Astrocyte (in vitro differentiated cells and primary cell): ENCODE data around the gene PRSS8. TPM values are rescaled to one million over a fixed set of nuclear protein-coding genes. Genes with fewer than 3 reads are reported as not detected.

Experiments
- DNase-seq: peaks from one replicate; pipeline ENCODE4 v3.0.0-alpha.2; 2010; ENCODE audit warnings: low read depth
- FAIRE-seq: peaks from 2 replicates; lab custom pipeline; 2011; peaks lifted over from hg19 to GRCh38; lab: Jason Lieb, UNC
- H2AFZ ChIP-seq: 2 replicates; pipeline ENCODE4 v1.6.0; 2012; ENCODE audit warnings: low read depth, low read length, inconsistent platforms
- H3K27ac ChIP-seq: 2 replicates; pipeline ENCODE4 v1.5.1; 2011; ENCODE audit warnings: low read depth, low read length, inconsistent platforms
- H3K27me3 ChIP-seq: 2 replicates; pipeline ENCODE4 v1.6.0; 2011; ENCODE audit warnings: low read length, inconsistent platforms; ENCODE audit not compliant: insufficient read depth
- H3K36me3 ChIP-seq: 2 replicates; pipeline ENCODE4 v1.5.1; 2011; ENCODE audit warnings: low read length, inconsistent platforms; ENCODE audit not compliant: insufficient read depth
- H3K4me1 ChIP-seq: 2 replicates; pipeline ENCODE4 v1.5.1; 2011; ENCODE audit warnings: low read length, inconsistent platforms; ENCODE audit not compliant: insufficient read depth
- H3K4me2 ChIP-seq: 2 replicates; pipeline ENCODE4 v1.6.0; 2012; ENCODE audit warnings: low read length, inconsistent platforms
- H3K4me3 ChIP-seq: 2 replicates; pipeline ENCODE4 v1.5.1; 2011; ENCODE audit warnings: low read depth, mild to moderate bottlenecking, low read length, inconsistent platforms; ENCODE audit not compliant: insufficient read depth
- H3K79me2 ChIP-seq: 2 replicates; pipeline ENCODE4 v1.6.0; 2012; ENCODE audit warnings: mild to moderate bottlenecking, low read length, inconsistent platforms; ENCODE audit not compliant: insufficient read depth
- H3K9ac ChIP-seq: 2 replicates; pipeline ENCODE4 v1.6.0; 2012; ENCODE audit warnings: mild to moderate bottlenecking, low read length, inconsistent platforms
- H3K9me3 ChIP-seq: 2 replicates; pipeline ENCODE4 v1.5.1; 2012; ENCODE audit warnings: low read depth, mild to moderate bottlenecking, low read length, inconsistent platforms; ENCODE audit not compliant: insufficient read depth
- H4K20me1 ChIP-seq: 2 replicates; pipeline ENCODE4 v1.6.0; 2012; ENCODE audit warnings: low read length, inconsistent platforms; ENCODE audit not compliant: insufficient read depth
- H3K27ac Mint-ChIP-seq: one replicate; pipeline ENCODE4 v1.8.0; 2021; ENCODE audit warnings: mild to moderate bottlenecking, mixed read lengths; ENCODE audit not compliant: unreplicated experiment
- H3K27me3 Mint-ChIP-seq: one replicate; pipeline ENCODE4 v1.8.0; 2021; ENCODE audit warnings: low read depth, mixed read lengths; ENCODE audit not compliant: unreplicated experiment
- H3K36me3 Mint-ChIP-seq: one replicate; pipeline ENCODE4 v1.8.0; 2021; ENCODE audit warnings: low read depth, mixed read lengths; ENCODE audit not compliant: unreplicated experiment
- H3K4me1 Mint-ChIP-seq: one replicate; pipeline ENCODE4 v1.8.0; 2021; ENCODE audit warnings: low read depth, mixed read lengths; ENCODE audit not compliant: unreplicated experiment
- H3K4me3 Mint-ChIP-seq: one replicate; pipeline ENCODE4 v1.8.0; 2021; ENCODE audit warnings: mild to moderate bottlenecking, moderate library complexity, mixed read lengths; ENCODE audit not compliant: unreplicated experiment
- H3K9me3 Mint-ChIP-seq: one replicate; pipeline ENCODE4 v1.8.0; 2021; ENCODE audit warnings: mild to moderate bottlenecking, mixed read lengths; ENCODE audit not compliant: unreplicated experiment
- EZH2 ChIP-seq: IDR thresholded peaks from 2 replicates; pipeline ENCODE4 v1.6.1; 2012; ENCODE audit warnings: mild to moderate bottlenecking, low read length, inconsistent platforms; ENCODE audit not compliant: insufficient read depth
- total RNA-seq: library from RNA; stranded (reverse); gene quantifications from 2 replicates; pipeline ENCODE4 v1.2.1, GENCODE V29; 2021
- TF ChIP-seq, protein P1 (sequence below): IDR thresholded peaks from 2 replicates; pipeline ENCODE4 v1.5.1; 2011; ENCODE audit warnings: low read depth, mild to moderate bottlenecking, inconsistent platforms, low read length, moderate library complexity; ENCODE audit not compliant: insufficient read depth

PRSS8 gene
- total RNA-seq, 1 donor from 2014 or later = 9.5 TPM

DNA sequence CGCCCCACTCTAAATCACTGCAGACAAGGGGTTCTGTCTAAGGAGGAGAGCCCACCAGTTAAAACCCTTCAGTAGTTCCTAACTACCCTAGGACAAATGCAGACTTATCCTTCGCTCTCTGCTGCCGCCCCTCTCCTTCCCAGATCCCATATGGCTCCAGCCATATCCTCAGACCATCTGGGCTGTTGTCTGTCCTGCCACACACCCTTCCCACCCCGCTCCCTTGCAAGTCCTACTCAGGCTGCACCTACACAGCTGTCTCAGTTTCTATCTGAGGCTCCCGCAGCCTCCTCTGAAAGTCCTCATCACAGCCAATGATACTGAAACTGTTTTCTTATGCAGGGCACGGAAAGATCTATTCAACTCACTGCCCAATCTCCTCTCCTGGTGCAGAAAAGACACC is 28.1 kb downstream of the PRSS8 start:
- Mint-ChIP-seq H3K4me1 (peaks cover 5% of the 10 kb centered on the region), H3K9me3 (no peaks in the 10 kb centered on the region), H3K4me3 (peak overlapping the region; percentile 84), H3K36me3 (peaks cover 20% of the 10 kb centered on the region), H3K27ac (peak overlapping the region; percentile 82), H3K27me3 (no peaks in the 10 kb centered on the region)
- peaks cover 20% of the 10 kb centered on the region for H3K79me2 ChIP-seq
- DNase-seq (no peak), FAIRE-seq (no peak)
- peaks cover 9% of the 10 kb centered on the region for H3K4me1 ChIP-seq
- no peak overlapping the region for H3K27ac ChIP-seq
- no peak for TF ChIP-seq EZH2
- TF ChIP-seq, protein P1, sequence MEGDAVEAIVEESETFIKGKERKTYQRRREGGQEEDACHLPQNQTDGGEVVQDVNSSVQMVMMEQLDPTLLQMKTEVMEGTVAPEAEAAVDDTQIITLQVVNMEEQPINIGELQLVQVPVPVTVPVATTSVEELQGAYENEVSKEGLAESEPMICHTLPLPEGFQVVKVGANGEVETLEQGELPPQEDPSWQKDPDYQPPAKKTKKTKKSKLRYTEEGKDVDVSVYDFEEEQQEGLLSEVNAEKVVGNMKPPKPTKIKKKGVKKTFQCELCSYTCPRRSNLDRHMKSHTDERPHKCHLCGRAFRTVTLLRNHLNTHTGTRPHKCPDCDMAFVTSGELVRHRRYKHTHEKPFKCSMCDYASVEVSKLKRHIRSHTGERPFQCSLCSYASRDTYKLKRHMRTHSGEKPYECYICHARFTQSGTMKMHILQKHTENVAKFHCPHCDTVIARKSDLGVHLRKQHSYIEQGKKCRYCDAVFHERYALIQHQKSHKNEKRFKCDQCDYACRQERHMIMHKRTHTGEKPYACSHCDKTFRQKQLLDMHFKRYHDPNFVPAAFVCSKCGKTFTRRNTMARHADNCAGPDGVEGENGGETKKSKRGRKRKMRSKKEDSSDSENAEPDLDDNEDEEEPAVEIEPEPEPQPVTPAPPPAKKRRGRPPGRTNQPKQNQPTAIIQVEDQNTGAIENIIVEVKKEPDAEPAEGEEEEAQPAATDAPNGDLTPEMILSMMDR = no peak
- no peaks in the 10 kb centered on the region for H3K27me3 ChIP-seq
- no peaks in the 10 kb centered on the region for H3K9me3 ChIP-seq
- peaks cover 4% of the 10 kb centered on the region for H4K20me1 ChIP-seq
- H2AFZ ChIP-seq = peak overlapping the region; percentile 86
- no peak overlapping the region for H3K4me3 ChIP-seq
- H3K36me3 ChIP-seq = peaks cover 3% of the 10 kb centered on the region
- peak overlapping the region; percentile 83 for H3K4me2 ChIP-seq
- no peak overlapping the region for H3K9ac ChIP-seq

DNA sequence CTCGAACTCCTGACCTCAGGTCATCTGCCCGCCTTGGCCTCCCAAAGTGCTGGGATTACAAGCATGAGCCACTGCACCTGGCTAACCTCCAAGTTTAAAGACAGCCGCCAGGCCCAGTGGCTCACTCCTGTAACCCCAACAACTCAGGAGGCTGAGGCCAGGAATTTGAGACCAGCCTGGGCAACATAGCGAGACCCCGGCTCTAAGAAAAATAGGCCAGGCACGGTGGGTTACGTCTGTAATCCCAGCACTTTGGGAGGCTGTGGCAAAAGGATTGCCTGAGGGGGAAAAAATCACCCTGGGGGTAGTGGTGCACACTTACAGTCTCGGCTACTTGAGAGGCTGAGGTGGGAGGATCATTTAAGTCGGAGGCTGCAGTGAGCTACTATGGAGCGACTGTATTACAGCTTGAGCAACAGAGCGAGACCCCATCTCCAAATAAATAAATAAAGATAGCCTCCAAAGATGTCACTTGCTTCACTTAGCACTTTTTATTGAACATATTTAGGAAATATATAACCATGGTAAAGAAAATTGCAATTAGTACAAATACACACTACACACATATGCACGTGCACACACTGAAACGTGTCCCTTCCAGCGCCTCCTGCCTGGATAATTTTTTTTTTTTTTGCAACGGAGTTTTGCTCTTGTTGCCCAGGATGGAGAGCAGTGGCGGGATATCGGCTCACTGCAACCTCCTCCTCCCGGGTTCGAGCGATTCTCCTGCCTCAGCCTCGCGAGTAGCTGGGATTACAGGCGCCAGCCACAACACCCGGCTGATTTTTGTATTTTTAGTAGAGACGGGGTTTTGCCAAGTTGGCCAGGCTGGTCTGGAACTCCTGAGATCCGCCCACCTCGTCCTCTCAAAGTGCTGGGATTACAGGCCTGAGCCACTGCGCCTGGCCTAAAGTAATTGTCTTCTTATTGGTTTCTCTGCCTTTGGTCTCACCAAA is 28.7 kb downstream of the PRSS8 start:
- H3K9me3 Mint-ChIP-seq = no peaks in the 10 kb centered on the region
- H3K4me3 Mint-ChIP-seq = peak overlapping the region; percentile 84
- no peak overlapping the region for H3K27ac Mint-ChIP-seq
- H3K4me1 ChIP-seq = peaks cover 9% of the 10 kb centered on the region
- H2AFZ ChIP-seq = no peak overlapping the region
- TF ChIP-seq EZH2 = no peak
- TF ChIP-seq, protein P1 = no peak
- peaks cover 5% of the 10 kb centered on the region for H3K4me1 Mint-ChIP-seq
- DNase-seq = no peak
- no peak for FAIRE-seq
- no peaks in the 10 kb centered on the region for H3K36me3 ChIP-seq
- H3K36me3 Mint-ChIP-seq = peaks cover 18% of the 10 kb centered on the region
- no peak overlapping the region for H3K4me3 ChIP-seq
- no peaks in the 10 kb centered on the region for H3K27me3 ChIP-seq
- peaks cover 20% of the 10 kb centered on the region for H3K79me2 ChIP-seq
- no peaks in the 10 kb centered on the region for H3K27me3 Mint-ChIP-seq
- H3K9me3 ChIP-seq = no peaks in the 10 kb centered on the region
- H4K20me1 ChIP-seq = peaks cover 4% of the 10 kb centered on the region
- no peak overlapping the region for H3K27ac ChIP-seq
- H3K4me2 ChIP-seq = no peak overlapping the region
- H3K9ac ChIP-seq = no peak overlapping the region
